ENCODE results near the gene USP2.
A peak's percentile ranks its signal among the peaks of the same experiment; 100 is the strongest.

The USP2 gene

GRCh38 chr11:119307219-119307618 lies 74.3 kb downstream of the USP2 start:
- Histone ChIP-seq H3K27ac (ENCODE audit: low read depth, low read length, severe bottlenecking) (peak overlapping the region; percentile 11), H3K36me3 (ENCODE audit: control insufficient read depth, insufficient read depth, low read length) (peaks cover 84% of the 10 kb centered on the region), H3K9me3 (ENCODE audit: control insufficient read depth, low read length) (no peaks in the 10 kb centered on the region), H3K4me1 (ENCODE audit: control insufficient read depth, insufficient read depth, low read length, poor library complexity, severe bottlenecking) (peaks cover 16% of the 10 kb centered on the region), H3K4me3 (ENCODE audit: extremely low read depth, insufficient read depth, low read length, poor library complexity, severe bottlenecking) (no peak overlapping the region)
- WGBS, 2 experiments (ENCODE audit: insufficient coverage in 2 of 2) = no CpG with 5 or more reads among the region's 1 CpG

- Histone ChIP-seq H3K27ac (ENCODE audit: low read depth, low read length, severe bottlenecking) (peak overlapping the region; percentile 37), H3K4me3 (ENCODE audit: extremely low read depth, insufficient read depth, low read length, poor library complexity, severe bottlenecking) (no peak overlapping the region)
- 86 to 93% methylated on average over 3 to 5 of the region's 5 CpGs for WGBS, 2 experiments (ENCODE audit: insufficient coverage in 2 of 2)
These were observed 75.1 kb downstream of the USP2 start for GRCh38 chr11:119306373-119306890.

GRCh38 chr11:119305556-119306372 lies 75.7 kb downstream of the USP2 start:
- no peaks in the 10 kb centered on the region for H3K9me3 ChIP-seq (ENCODE audit: control insufficient read depth, low read length)
- H3K27ac ChIP-seq (ENCODE audit: low read depth, low read length, severe bottlenecking) = peak overlapping the region; percentile 37
- H3K36me3 ChIP-seq (ENCODE audit: control insufficient read depth, insufficient read depth, low read length) = peaks cover 84% of the 10 kb centered on the region
- 96% methylated on average over 6 to 7 of the region's 7 CpGs for WGBS, 2 experiments (ENCODE audit: insufficient coverage in 2 of 2)
- peaks cover 16% of the 10 kb centered on the region for H3K4me1 ChIP-seq (ENCODE audit: control insufficient read depth, insufficient read depth, low read length, poor library complexity, severe bottlenecking)
- H3K4me3 ChIP-seq (ENCODE audit: extremely low read depth, insufficient read depth, low read length, poor library complexity, severe bottlenecking) = no peak overlapping the region

More at GRCh38 chr11:119306373-119306890, 75.1 kb downstream of the USP2 start:
- Histone ChIP-seq H3K36me3 (ENCODE audit: control insufficient read depth, insufficient read depth, low read length) (peaks cover 84% of the 10 kb centered on the region), H3K9me3 (ENCODE audit: control insufficient read depth, low read length) (no peaks in the 10 kb centered on the region), H3K4me1 (ENCODE audit: control insufficient read depth, insufficient read depth, low read length, poor library complexity, severe bottlenecking) (peaks cover 16% of the 10 kb centered on the region)

Data from mesodermal cell (in vitro differentiated cells).